ENCODE measurements around the gene PROCA1. TPM values are rescaled to one million over a fixed set of nuclear protein-coding genes. Genes with fewer than 3 reads are reported as not detected.

PROCA1 gene
- total RNA-seq, 2 donors from 2014 or later, result 4.4 to 12.4 TPM

DNA sequence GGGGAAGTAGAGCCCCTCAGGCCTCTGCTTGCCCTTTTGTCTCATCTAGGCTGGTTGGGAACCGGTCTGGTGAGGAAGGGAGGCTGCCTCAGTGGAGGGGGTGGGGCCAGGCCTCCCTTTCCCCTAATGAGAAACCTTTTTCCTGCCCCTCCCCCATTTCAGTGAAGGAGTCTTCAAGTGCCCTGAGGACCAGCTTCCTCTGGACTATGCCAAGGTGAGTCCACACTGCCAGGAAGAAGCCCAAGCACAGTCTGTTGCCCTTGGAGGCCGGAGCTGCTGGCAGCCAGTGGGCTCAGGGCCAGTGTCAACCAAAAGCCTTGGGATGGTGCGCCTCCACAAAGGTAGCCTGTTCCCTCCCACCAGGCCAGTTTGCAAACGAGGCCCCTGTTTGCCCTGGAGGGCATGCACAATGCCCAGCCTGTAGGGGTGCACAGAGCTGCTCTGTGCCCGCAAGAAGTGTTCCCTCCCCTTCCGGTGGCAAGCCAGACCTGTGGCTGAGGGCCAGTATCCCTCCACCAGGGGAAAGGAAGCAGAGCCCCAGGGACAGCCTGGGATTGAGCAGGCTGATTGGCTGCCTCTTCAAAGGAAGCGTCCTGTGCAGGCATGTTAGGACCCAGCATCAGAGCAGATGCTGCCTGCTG is 35.5 kb upstream of the PROCA1 start:
- Mint-ChIP-seq H3K9me3 (no peaks in the 10 kb centered on the region), H3K27ac (peak overlapping the region; percentile 87), H3K4me3 (peak overlapping the region; percentile 82), H3K36me3 (ENCODE audit: low read depth) (peaks cover 79% of the 10 kb centered on the region), H3K27me3 (no peaks in the 10 kb centered on the region), H3K4me1 (peaks cover 8% of the 10 kb centered on the region)
- no peak for ATAC-seq (replicated peaks)

DNA sequence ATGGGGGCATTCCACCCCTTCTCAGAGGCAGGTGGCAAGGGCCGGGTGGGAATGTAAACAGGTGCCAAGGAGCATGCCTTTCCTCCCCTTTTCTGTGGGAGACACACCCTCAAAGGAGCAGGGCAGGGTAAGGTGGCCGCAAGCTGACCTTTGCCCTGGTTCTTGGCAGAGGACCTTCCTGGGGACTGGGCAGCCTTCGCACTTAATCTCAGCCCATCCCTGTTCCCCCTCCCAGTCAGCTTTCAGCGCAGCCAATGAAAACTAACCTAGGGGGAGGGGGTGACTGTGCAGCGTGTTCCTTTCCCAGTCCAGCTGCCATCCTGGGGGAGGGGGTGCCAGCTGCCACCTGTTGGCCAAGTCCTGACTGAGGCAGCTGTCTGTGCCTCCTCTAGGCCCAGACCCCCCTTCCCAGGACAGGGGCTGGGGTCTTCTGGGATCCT is 34.9 kb upstream of the PROCA1 start:
- Mint-ChIP-seq H3K27ac (peak overlapping the region; percentile 87), H3K9me3 (no peaks in the 10 kb centered on the region), H3K4me3 (peak overlapping the region; percentile 82), H3K27me3 (no peaks in the 10 kb centered on the region), H3K36me3 (ENCODE audit: low read depth) (peaks cover 74% of the 10 kb centered on the region), H3K4me1 (peaks cover 8% of the 10 kb centered on the region)
- no peak for ATAC-seq (replicated peaks)

DNA sequence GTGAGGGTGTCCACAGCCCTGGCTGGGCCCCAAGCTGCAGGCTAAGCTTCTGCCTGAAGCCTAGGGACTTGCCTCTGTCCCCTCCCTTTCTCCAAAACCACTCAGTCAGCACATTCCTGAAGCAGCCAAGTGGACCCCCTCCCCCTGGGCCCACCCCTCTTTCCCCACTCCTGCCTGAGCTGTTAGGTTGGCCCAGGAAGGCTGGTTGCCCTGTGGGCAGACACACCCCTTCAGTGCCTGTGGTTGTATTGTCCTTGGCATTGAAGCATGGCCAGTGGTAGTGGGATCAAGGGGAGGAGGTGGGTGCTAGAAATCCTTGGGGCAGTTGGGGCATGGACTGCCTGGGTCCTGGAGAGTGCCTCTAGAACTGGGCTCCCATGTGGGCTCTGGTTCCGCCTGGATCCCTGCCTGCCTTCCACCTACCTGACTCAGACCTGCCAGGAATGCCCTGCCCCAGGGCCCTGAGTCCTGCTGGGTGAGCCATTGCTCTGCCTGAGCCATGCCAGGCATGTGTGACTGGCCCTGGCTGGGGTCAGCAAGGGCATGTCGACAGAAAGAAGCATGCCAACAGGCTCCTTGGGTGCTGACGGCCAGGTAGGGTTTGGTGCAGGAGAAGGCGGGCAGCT is 34.2 kb upstream of the PROCA1 start:
- Mint-ChIP-seq H3K4me1 (peaks cover 8% of the 10 kb centered on the region), H3K27me3 (no peaks in the 10 kb centered on the region), H3K36me3 (ENCODE audit: low read depth) (peaks cover 66% of the 10 kb centered on the region), H3K27ac (peak overlapping the region; percentile 87), H3K4me3 (peak overlapping the region; percentile 82), H3K9me3 (no peaks in the 10 kb centered on the region)
- ATAC-seq (replicated peaks), result no peak

DNA sequence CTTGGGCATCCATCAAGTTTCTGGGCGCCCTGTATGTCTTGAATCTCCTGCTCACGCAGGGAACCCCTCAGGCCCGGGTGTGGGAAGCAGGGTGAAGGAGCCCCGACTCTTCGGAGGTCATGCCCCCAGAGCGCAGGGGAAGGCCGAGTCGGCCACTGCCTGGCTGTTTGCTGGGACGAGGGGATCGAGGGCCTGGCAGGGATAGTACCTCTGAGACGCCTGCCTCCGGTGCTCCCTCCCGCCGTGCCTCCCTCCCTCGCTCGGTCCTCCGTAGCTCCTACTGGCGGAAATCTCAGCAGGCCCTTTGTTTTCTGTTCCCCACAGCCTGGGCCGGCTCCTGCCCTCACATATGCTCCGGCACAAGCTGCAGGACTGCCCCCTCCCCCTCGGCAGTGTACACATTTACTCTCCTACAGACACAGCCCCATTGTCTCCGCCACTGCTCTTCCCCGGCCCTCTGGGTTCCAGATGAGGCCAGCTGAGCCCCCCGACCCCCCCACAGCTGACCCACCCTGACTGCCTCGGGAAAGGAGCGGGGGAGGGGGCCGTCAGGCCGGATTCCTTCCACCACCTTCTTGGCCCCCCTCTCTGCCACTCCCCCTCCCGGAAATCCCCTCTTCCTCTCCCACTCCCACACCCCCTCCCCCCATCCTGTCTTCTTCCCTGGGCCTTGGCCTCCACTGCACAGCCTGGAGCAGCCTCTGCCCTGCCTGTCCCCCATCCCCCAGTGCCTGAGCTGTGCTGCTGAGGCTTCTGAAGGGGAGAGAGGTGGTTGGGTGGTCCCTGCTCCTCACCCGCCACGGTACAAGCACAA is 33.5 kb upstream of the PROCA1 start:
- peak; percentile 1 for ATAC-seq (replicated peaks)
- H3K4me3 Mint-ChIP-seq, result peak overlapping the region; percentile 82
- peaks cover 59% of the 10 kb centered on the region for H3K36me3 Mint-ChIP-seq (ENCODE audit: low read depth)
- H3K27ac Mint-ChIP-seq, result peak overlapping the region; percentile 87
- H3K27me3 Mint-ChIP-seq, result no peaks in the 10 kb centered on the region
- peaks cover 8% of the 10 kb centered on the region for H3K4me1 Mint-ChIP-seq
- no peaks in the 10 kb centered on the region for H3K9me3 Mint-ChIP-seq

DNA sequence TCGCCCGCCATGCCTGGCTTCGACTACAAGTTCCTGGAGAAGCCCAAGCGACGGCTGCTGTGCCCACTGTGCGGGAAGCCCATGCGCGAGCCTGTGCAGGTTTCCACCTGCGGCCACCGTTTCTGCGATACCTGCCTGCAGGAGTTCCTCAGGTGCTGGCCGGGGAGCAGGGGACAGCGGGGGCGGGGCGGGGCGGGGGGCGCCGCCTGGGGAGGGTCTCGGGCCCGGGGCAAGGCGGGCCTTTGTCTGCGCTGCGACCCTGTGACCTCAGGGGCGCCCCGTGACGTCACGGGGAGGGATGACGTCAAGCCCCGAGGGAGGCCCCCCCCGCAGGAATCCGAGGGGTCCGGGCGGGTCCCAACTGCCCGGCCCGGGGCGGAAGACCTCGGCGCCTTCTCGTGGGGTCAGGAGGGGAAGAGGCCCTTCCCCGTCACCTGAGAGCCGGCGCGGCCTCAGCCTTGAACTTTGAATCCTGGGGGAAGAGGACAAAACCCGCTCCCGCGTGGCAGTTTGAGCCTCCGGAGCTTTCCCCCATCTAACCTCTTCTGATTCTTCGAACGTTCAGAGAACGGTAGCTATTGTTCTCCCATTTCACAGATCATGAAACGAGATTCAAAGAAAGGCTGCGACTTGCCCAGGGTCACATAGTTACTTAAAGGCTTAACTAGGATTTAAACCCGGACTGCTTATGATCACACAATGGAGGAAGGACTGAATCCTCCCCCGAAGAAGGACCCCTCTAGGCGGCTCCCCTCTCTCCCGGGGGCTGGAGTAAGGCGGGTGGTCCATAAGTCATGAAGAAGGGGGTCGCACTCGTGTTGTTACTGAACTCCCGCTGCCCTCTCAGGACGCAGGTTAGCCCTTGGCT is 32.6 kb upstream of the PROCA1 start:
- no peaks in the 10 kb centered on the region for H3K27me3 Mint-ChIP-seq
- peaks cover 51% of the 10 kb centered on the region for H3K36me3 Mint-ChIP-seq (ENCODE audit: low read depth)
- no peaks in the 10 kb centered on the region for H3K9me3 Mint-ChIP-seq

DNA sequence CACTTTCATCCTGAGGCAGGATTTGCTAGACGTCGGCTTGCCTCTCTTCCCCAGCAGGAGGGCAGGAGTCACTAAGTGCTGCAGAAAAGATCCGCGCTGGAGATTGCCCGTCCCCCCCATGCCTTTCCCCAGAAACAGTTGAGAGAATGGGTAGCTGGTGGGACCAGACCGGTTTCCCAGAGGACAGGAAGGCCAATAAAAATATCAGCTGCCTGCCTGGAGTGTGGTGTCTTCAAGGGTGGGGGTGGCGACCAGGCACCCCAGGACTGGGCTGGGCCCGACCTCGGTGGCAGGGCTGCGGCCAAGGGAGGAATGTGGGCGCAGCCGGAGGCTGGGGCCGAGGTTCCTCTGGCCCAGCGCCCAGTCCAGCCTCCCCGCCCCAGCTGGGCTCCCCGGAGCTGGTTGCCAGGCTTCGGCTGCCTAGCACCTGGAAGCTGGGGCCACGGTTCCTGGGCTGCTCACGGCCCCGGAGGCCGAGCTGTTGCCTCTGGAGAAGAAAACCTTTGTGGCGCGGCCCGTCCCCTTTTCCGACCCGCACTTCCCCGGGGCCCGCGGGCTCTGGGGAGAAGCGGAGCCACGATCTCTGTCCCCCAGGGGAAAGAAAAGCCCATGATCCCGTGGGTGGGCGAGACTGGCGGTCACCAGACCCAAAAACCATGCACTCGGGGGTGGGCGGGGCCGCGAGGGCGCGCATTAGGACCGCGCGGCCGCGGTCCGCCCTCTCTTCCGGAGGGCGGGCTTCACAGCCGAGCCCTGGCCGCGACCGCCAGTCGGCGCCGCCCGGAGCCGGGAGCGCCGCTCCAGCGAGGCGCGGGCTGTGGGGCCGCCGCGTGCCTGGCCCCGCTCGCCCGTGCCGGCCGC is 31.8 kb upstream of the PROCA1 start, which contains the start of gene TRAF4:
TRAF4 (plus strand) TSS at position 769 of the 861 bp plus-strand sequence. CDS start 102 bp downstream, outside the sequence.
- ATAC-seq (replicated peaks), result peak; percentile 92
- Mint-ChIP-seq H3K36me3 (ENCODE audit: low read depth) (peaks cover 42% of the 10 kb centered on the region), H3K27me3 (no peaks in the 10 kb centered on the region), H3K4me1 (peaks cover 7% of the 10 kb centered on the region), H3K27ac (peak within 1 kb of the TSS; percentile 87), H3K4me3 (peak within 1 kb of the TSS; percentile 82), H3K9me3 (no peaks in the 10 kb centered on the region)

More for the DNA sequence above, 32.6 kb upstream of the PROCA1 start:
- peak; percentile 44 for ATAC-seq (replicated peaks)
- peak overlapping the region; percentile 82 for H3K4me3 Mint-ChIP-seq
- peaks cover 8% of the 10 kb centered on the region for H3K4me1 Mint-ChIP-seq
- H3K27ac Mint-ChIP-seq, result peak overlapping the region; percentile 87

DNA sequence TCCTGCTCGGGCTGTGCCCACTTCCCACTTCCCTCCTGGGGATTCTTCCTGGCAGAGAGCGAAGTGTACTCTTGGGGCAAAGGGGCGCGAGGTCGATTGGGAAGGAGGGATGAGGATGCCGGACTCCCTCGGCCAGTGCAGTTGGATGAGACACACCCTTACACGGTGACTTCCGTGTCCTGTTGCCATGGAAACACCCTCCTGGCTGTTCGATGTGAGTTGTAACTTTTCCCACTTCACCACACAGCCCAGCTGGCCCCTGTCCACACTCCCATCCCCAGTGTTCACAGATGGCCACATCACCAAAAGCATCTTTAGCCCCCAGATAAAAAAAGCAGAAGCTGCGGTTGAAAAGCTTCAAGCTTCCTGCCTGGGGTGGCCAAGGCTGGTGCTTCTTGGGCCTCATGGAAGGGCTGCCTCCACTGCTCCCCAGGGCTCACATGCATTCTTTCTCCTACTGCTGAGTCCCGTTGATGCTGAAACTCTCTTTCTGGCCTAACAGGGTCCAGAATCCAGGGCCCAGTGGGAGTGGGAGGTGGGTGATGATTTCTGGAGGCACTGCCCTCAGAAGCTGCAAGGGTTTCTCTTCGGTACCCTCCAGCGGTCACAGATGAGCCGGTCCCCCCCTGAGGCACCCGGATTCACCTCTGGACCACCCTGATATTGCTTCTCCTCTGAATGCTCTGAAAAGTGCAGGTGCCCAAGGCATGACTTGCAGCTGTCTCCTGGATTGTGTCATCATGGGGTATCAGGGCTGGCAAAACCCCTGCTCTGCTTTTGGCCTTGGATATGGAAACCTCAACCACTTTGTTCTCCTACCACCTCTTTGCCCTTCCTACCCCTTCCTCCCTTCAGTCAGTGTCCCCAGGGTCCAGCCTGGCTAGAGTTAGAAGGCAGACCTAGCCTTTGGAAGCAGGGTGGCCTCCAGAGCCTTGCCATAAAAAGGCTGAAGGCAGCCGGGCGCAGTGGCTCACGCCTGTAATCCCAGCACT is 30.0 kb upstream of the PROCA1 start:
- ATAC-seq (replicated peaks), result no peak
- no peaks in the 10 kb centered on the region for H3K9me3 Mint-ChIP-seq
- peak overlapping the region; percentile 79 for H3K4me3 Mint-ChIP-seq
- H3K27ac Mint-ChIP-seq, result no peak overlapping the region
- peaks cover 12% of the 10 kb centered on the region for H3K4me1 Mint-ChIP-seq
- peaks cover 24% of the 10 kb centered on the region for H3K36me3 Mint-ChIP-seq (ENCODE audit: low read depth)
- H3K27me3 Mint-ChIP-seq, result no peaks in the 10 kb centered on the region

DNA sequence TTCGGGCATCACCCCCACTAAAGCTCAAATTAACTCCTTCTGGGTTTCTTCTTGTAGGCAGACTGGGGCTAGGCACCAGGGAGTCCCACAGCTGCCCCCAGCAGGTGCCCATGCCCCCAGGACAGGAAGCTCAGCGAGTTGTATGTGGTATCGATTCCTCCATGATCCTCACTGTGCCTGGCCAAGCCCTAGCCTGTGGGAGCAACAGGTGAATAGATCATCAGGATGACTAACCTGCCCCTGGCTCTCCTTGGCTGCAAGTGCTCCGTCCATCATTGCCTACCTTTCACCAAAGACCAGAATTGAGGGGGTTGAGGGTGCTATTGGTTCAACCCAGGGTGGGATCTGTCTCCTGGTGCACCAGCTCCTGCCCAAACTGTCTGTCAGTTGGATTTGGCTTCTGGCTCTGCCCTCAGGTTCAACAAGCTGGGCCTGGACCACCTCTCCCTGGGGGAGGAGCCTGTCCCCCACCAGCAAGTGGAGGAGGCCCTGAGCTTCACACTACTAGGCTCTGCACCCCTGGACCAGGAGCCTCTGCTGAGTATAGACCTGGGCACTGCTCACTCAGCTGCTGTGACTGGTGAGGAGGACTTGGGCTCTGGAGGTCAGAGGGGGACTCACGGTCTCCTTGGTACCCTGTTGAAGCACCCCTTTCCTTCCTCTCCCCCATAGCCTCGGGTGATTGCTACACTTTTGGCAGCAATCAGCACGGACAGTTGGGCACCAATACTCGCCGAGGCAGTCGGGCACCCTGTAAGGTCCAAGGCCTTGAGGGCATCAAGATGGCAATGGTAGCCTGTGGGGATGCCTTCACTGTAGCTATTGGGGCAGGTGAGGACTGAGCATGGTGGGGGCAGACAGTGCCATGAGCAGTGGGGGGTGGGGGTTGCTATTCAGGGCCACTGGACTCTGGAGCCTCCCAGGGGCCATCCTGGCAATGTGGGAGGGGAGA is 29.0 kb upstream of the PROCA1 start:
- no peak overlapping the region for H3K4me3 Mint-ChIP-seq
- H3K36me3 Mint-ChIP-seq (ENCODE audit: low read depth), result peaks cover 14% of the 10 kb centered on the region
- no peaks in the 10 kb centered on the region for H3K9me3 Mint-ChIP-seq
- ATAC-seq (replicated peaks), result no peak
- no peak overlapping the region for H3K27ac Mint-ChIP-seq
- no peaks in the 10 kb centered on the region for H3K27me3 Mint-ChIP-seq
- peaks cover 12% of the 10 kb centered on the region for H3K4me1 Mint-ChIP-seq

DNA sequence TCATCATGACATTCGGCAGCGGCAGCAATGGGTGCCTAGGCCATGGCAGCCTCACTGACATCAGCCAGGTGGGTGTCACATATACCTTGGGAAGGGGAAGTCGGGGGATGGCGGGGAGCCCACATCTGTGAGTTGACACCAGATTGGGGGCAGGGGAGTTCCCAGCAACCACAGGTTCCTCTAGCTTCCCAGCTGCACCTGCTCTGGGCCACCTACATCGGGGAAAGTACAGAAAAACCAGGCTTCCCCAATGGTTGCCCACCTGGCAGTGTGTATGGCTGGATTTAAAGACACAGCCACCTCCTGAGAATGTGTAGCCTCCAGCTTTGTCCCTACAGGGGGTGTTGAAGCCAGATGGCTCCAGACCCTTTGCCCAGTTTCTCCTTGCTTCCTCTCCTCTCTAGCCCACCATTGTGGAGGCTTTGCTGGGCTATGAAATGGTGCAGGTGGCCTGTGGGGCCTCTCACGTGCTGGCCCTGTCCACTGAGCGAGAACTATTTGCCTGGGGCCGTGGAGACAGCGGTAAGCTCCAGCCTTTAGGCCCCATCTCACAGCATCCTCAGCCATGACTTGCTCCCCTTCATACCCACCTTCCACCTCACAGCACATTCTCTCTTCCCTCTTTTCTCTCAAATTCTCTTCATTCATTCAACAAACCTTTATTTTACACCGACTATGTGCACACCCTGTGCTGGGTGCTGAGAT is 27.1 kb upstream of the PROCA1 start:
- H3K4me3 Mint-ChIP-seq, result peak overlapping the region; percentile 60
- H3K27ac Mint-ChIP-seq, result peak overlapping the region; percentile 66
- H3K36me3 Mint-ChIP-seq (ENCODE audit: low read depth), result peaks cover 8% of the 10 kb centered on the region
- H3K27me3 Mint-ChIP-seq, result no peaks in the 10 kb centered on the region
- H3K4me1 Mint-ChIP-seq, result peaks cover 12% of the 10 kb centered on the region
- no peaks in the 10 kb centered on the region for H3K9me3 Mint-ChIP-seq
- peak; percentile 54 for ATAC-seq (replicated peaks)

DNA sequence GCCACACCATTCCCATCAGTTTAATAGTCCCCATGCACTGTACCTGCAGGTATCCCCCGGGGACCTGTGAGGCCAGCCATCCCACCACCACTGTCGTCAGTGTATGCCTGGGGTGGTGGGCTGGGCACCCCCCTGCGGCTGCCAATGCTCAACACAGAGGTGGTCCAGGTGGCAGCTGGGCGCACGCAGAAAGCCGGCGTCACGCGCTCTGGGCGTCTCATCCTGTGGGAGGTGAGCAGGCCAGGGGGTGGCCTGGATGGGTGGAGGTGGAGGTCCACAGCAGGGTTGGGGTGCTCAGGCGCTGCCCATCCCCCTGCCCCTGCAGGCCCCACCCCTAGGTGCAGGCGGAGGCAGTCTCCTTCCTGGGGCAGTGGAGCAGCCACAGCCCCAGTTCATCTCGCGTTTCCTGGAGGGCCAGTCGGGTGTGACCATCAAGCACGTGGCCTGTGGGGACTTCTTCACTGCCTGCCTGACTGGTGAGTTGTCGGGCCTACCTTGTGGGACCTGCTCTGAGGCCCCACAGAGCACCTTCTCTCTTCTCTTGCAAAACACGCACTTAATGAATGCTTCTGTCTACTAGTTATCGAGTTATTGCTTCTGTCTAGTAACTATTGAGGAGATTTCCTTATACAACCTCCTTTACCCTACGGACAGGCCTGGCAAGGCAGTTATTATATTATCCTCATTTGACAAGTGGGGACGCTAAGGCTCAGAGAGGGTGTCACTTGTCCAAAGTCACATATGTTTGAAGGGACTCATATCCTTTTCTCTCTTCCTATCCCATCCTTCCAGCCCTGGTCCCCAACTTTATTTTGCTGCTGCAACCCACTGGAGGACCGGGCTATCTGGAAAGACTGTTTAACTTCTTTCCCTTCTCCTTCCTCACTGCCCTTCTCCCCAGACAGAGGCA is 26.3 kb upstream of the PROCA1 start:
- Mint-ChIP-seq H3K27ac (peak overlapping the region; percentile 66), H3K4me3 (peak overlapping the region; percentile 60), H3K4me1 (peaks cover 12% of the 10 kb centered on the region), H3K27me3 (no peaks in the 10 kb centered on the region), H3K36me3 (ENCODE audit: low read depth) (peaks cover 8% of the 10 kb centered on the region), H3K9me3 (no peaks in the 10 kb centered on the region)
- peak; percentile 25 for ATAC-seq (replicated peaks)
